Effector CD8-positive, alpha-beta T cell (primary cell): ENCODE results near the gene UNC5A.

Source experiments
- DNase-seq: peaks from one replicate; lab custom pipeline; 2025; lab: John Stamatoyannopoulos, UW

The UNC5A gene

GRCh38 chr5:176800024-176800423 is 10.3 kb upstream of the UNC5A start:
- DNase-seq: no peak

GRCh38 chr5:176802116-176802784 is 8.1 kb upstream of the UNC5A start:
- DNase-seq: no peak

- DNase-seq: no peak
These were observed 7.1 kb upstream of the UNC5A start for GRCh38 chr5:176803068-176803942.

GRCh38 chr5:176803943-176804498 is 6.3 kb upstream of the UNC5A start:
- DNase-seq: no peak

- no peak for DNase-seq
These were observed 4.2 kb upstream of the UNC5A start for GRCh38 chr5:176806137-176806536.

GRCh38 chr5:176809544-176810080 is 747 bp upstream of the UNC5A start:
- no peak for DNase-seq

GRCh38 chr5:176810687-176811501 is 535 bp downstream of the UNC5A start:
- no peak for DNase-seq

GRCh38 chr5:176812269-176813259 is 2.2 kb downstream of the UNC5A start:
- DNase-seq: no peak

- DNase-seq: no peak
These were observed 3.4 kb downstream of the UNC5A start for GRCh38 chr5:176813587-176814312.

GRCh38 chr5:176814313-176814685 is 3.9 kb downstream of the UNC5A start:
- DNase-seq: no peak

GRCh38 chr5:176814836-176815438 is 4.6 kb downstream of the UNC5A start:
- no peak for DNase-seq

- no peak for DNase-seq
These were observed 5.8 kb downstream of the UNC5A start for GRCh38 chr5:176816043-176816745.

- DNase-seq: no peak
These were observed 6.5 kb downstream of the UNC5A start for GRCh38 chr5:176816791-176817347.

GRCh38 chr5:176817369-176817840 is 7.0 kb downstream of the UNC5A start:
- no peak for DNase-seq

- no peak for DNase-seq
These were observed 7.5 kb downstream of the UNC5A start for GRCh38 chr5:176817841-176818377.

- no peak for DNase-seq
These were observed 8.2 kb downstream of the UNC5A start for GRCh38 chr5:176818391-176819098.

GRCh38 chr5:176819476-176819875 is 9.1 kb downstream of the UNC5A start:
- DNase-seq: no peak
